Right ventricle myocardium superior (tissue), 1 donor: ENCODE results near the gene FAR2. TPM values are rescaled to one million over a fixed set of nuclear protein-coding genes. Genes with fewer than 3 reads are reported as not detected.
"Not testable (repeated sequence)": the region's sequence is repeated elsewhere in the genome, so short reads cannot be mapped to it uniquely, and the experiment has no call there.

Experiments
- ATAC-seq: fragments of 200-7000 bp; cut with Tn5 transposase; one replicate; pipeline ENCODE4 v1.9.1; 2020; ENCODE audit warnings: mild to moderate bottlenecking; ENCODE audit not compliant: poor library complexity
- DNase-seq: peaks from one replicate; pipeline ENCODE4 v3.0.0-alpha.2; 2020
- intact Hi-C: fragments of 100-400 bp; cut with DNase I; formaldehyde crosslinking; loops from one replicate; pipeline ENCODE4 v1.11.2; 2022
- total RNA-seq: library from RNA; stranded (reverse); fragmentation: NEBNext Ultra II Directional; extraction: Animal tissue kit (Norgen Biotek cat#: 25700); gene quantifications from one replicate; pipeline ENCODE4 v1.2.1, GENCODE V29; 2021
- donor health status: DM: no; HTN: yes; CAD: no; lungs with severe emphysema.

FAR2 gene
- total RNA-seq, 1 donor from 2014 or later = 3.1 TPM

DNA sequence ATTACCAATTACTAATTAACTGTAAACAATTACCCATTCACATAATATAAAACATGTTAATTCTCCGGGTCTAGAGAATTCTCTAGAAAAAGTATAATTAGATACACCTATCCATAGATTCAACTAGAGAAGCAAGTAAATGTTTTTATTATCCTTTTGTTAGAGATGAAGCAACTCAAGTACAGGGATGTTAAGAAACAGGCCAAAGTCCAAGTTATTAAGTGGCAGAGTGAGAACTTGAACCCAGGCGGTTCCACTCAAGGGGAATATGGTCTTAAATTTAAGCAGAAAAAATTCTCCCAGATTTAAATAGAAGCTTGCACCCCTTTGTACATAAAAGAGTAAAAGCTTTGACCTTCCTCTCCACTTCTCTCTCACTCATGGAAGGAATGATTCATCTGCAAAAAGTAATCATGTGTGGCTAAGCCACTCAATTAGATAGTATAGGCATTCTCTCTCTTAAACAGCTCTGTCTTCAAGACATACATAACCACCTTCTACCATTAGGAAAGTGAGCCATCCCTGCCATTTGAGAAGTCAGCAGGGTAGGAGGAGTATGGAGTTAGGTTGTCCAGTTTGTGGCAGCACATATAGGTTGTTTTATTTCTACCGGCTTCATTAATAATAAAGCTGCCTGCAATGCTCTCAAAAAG, 197.8 kb downstream of the FAR2 start:
- DNase-seq (no peak), ATAC-seq (no peak)
- intact Hi-C loops = no loop called here

DNA sequence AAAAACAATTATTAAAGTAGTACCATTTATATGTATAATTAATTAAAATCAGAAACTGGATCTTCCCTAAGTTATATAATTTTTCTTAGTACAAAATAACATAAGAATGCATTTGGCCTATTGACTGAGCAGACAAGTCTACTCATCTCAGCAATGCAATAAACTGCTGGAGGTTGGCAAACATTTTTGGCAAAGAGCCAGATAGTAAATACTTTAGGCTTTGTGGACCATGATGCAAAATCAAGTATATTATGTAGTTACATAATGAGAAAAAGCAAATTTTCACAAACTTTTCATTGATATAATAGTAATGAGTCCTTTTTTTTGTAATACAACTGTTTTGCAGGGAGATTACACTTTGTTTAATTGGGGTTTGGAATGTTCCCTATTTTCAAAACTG, 201.0 kb downstream of the FAR2 start:
- intact Hi-C loops = no loop called here
- ATAC-seq (no peak), DNase-seq (no peak)

DNA sequence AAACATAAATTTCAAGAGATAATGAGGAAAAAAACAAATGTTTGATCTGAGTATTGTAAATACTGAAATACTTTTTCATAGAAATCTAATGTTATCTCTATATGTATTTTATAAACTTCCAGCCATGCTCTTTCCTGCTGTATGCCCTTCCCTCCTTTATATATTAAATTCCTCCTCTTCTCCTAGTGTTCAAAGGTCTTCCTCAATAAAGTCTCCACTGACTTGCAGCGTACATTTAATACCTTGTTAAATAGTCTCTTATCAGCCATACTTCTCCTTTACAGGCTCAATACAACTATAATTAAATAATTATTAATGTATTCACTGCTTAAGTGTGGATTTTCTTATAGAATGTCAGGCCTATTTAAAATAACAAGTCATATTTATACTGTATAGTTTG, 205.9 kb downstream of the FAR2 start:
- DNase-seq (no peak), ATAC-seq (no peak)
- intact Hi-C loops = no loop called here

DNA sequence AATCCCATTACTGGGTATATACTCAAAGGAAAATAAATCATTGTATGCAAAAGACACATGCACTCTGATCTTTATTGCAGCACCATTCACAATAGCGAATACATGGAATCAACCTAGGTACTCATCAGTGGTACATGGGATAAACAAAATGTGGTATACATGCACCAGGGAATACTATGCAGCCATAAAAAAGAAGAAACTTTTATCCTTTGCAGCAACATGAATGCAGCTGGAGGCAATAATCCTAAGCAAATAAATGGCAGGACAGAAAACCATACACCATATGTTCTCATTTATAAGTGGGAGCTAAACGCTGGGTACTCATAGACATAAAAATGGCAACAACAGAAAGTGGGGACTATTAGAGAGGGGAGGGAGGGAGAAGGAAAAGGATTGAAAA, 216.0 kb downstream of the FAR2 start:
- ATAC-seq (no peak), DNase-seq (no peak)
- intact Hi-C loops = no loop called here

DNA sequence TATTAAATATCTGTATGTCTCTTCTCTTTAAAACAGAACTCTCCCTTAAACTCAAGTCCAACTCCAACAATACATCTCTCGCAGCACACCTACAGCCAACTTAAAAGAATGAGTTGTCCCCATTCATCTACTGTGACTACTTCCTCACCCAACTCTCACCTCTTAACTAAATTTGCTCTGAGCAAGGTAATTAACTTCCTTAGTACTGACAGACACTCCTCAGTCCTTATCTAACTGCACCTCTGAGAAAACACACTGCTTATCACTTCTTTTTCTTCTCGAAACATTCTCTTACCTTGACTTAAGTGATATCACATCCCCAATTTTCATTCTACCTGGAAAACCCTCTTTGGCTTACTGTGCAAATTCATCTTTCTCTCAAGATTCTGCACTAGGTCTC, 224.9 kb downstream of the FAR2 start:
- no peak for ATAC-seq
- intact Hi-C loops = no loop called here

DNA sequence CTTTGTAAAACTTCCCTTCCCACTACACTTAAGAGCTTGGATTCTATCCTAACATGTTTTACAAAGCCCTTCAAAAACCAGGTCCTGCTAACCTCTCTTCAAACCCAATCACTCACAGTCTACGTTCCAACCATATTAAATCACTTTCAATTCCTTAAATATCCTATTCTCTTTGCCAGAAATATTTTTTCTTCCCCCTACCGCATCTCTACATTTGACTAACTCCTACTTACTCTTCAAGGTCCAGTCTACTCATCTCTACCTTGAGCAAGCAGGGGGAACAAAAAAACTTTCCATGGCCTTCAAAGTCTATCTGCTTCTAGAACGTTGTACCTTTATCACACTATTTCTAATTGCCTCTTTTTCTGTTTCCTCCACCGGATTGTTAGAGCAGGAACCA, 225.8 kb downstream of the FAR2 start:
- no peak for ATAC-seq
- intact Hi-C loops = no loop called here
- no peak for DNase-seq

More for the DNA sequence above, 224.9 kb downstream of the FAR2 start:
- no peak for DNase-seq

DNA sequence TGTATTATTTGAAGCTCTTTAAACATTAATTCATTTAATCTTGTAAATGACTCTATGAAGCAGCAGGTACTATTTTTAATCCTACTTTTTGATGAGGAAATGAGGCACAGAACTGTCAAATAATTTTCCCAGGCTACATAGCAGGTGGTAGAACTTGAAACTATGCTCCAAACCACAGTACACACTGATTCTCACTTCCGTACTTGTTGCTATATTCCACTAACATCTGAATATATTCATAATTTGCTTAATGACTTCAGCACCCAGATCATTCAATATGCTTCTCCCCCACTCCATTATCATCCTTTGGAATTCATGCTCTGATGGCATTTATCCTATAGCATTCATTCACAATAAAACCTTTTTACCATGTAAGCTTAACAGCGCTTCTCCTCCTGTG, 227.0 kb downstream of the FAR2 start:
- intact Hi-C loops = no loop called here
- ATAC-seq = no peak
- DNase-seq = no peak

DNA sequence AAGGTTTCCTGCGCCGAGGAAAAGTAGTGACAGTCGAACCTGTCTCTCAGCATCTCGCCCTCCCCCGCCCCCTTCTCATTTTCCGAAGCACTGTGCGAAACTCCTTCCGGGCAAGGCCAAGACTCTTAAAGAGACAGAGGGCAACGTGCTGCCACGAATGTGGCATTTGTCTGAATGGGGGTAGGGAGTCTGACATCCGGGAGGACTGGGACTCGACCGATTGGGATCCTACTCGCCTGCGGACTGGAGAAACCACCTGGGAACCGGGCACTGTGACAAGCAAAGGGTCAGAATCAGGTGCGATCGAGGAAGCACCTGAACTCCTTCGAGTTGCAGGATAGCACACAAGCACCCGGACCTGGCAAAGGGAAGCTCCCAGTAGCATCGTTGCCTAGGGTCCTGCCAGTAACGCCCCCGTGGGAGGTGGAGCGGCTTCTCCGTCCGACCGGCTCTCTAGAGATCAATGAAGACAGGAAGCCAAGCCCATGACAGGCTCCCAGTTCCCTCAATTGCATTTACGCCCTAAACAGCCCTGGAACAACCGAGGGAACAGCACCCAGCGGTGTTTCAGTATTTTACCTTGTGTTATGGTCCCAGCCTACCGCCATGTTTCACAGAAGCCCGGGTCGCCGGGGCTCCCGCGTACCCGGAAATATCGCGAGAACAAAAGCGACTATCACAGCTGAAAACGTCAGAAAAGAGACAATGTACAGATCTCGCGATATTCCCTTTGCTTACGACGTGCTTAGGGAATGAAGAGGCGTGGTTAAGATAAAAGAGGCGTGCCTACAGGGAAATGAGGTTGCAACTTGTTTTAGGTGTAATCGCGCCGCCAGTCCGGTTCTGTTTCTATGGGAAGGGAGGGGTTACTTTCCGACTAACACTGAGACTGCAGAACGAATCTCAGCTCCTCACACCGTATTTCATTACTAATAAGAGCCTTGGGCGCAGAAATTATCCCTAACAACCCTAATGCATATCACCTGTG, 231.8 kb downstream of the FAR2 start, which contains the start of gene ERGIC2:
TSS of gene ERGIC2 (minus strand) at position 637 of the 988 bp plus-strand sequence. CDS start 9,539 bp downstream, outside the sequence.
- ATAC-seq (peak; percentile 99), DNase-seq (peak; percentile 92)
- intact Hi-C loops = no loop called here

DNA sequence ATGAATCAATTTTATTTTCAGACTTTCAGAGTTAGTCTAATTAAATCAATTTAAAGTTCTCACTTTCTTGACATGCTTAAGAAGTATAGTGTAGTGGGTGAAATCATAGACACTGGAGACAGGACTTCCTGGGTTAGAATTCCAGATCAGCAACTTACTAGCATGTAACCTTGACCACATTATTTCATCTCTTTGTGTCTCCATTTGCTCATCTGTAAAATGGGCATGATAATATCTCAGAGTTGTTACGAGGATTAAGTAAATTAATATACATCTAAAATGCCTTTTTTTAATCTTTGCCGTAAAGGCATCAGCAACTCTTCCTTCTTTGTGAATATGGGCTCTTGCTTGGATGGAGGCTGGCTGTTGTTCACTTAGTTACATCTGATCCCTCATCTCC, 233.2 kb downstream of the FAR2 start:
- intact Hi-C loops = no loop called here
- no peak for ATAC-seq
- no peak for DNase-seq

DNA sequence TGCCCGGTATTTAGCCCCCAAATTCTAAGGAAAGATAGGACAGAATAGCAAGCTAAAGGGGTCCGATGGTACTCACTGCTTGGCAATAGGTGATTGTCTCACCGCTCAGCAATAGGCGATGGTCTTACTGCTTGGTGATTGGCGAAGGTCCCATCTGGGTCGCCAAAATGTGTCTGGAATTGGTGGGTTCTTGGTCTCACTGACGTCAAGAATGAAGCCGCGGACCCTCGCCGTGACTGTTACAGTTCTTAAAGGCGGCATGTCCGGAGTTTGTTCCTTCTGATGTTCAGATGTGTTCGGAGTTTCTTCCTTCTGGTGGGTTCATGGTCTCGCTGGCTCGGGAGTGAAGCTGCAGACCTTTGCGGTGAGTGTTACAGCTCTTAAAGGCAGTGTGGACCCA, 236.1 kb downstream of the FAR2 start:
- DNase-seq, ATAC-seq, intact Hi-C loops: not testable (repeated sequence)

Other genes starting within 250 kb of the FAR2 start
- gene ERGIC2, start 231.9 kb downstream of the FAR2 start, total RNA-seq = 72.4 TPM